BJ (cell line): ENCODE measurements around the gene LDB2. TPM values are rescaled to one million over a fixed set of nuclear protein-coding genes. Genes with fewer than 3 reads are reported as not detected.

Experiments
- CTCF ChIA-PET: fragments of 350-600 bp; formaldehyde crosslinking; extraction: SDS; loops from one replicate; lab custom pipeline; 2021; ENCODE audit warnings: antibody characterized with exemption, inconsistent platforms; lab: Yijun Ruan, JAX
- POLR2A ChIA-PET: fragments of 300-600 bp; sonication (Branson Sonifier 250); formaldehyde crosslinking; extraction: SDS; loops from one replicate; lab custom pipeline; 2021; ENCODE audit warnings: antibody characterized with exemption; lab: Charles Lee
- DNase-seq: peaks from one replicate; pipeline ENCODE4 v3.0.0-alpha.2; 2011; ENCODE audit warnings: low read depth
- H3K27me3 ChIP-seq: 2 replicates; pipeline ENCODE4 v1.6.0; 2011; ENCODE audit warnings: low read length; ENCODE audit not compliant: control insufficient read depth, insufficient read depth
- H3K36me3 ChIP-seq: 2 replicates; pipeline ENCODE4 v1.5.1; 2011; ENCODE audit warnings: low read length; ENCODE audit not compliant: control insufficient read depth, insufficient read depth
- H3K4me3 ChIP-seq: 2 replicates; pipeline ENCODE4 v1.5.1; 2011; ENCODE audit warnings: low read depth, mild to moderate bottlenecking, control low read depth, low read length
- CTCF ChIP-seq: IDR thresholded peaks from 2 replicates; pipeline ENCODE4 v1.5.1; 2011; ENCODE audit warnings: low read depth, mild to moderate bottlenecking, control low read depth, inconsistent platforms, low read length, moderate library complexity; ENCODE audit not compliant: insufficient read depth
- polyA plus RNA-seq: library from polyadenylated mRNA; depleted of rRNA; stranded (reverse); fragments of >200 nt; gene quantifications from 2 replicates; pipeline ENCODE4 v1.2.3, GENCODE V29; 2011

Gene LDB2
- polyA plus RNA-seq, 1 experiment = 79.7 TPM

DNA sequence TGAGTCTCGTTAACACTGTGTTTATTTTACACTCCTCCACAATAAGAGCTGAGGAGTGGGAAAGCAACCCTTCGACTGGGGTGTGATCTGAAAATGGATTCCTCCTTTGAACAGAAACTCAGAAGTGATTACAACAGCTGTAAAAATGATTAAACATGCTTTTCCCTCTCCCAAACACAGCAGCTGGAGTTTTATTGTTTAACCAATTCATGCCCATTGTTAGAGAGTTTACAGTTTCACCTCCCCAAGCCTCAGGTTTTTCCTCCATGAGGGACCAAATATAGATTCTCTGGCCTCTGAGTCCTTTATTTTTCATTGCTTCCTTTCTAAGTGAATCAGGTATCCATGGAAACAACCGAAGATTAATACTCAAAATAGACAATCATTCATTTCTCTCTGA is 409.2 kb downstream of the LDB2 start:
- no peak for TF ChIP-seq CTCF

GRCh38 chr4:16488084-16488483 is 410.4 kb downstream of the LDB2 start:
- ChIA-PET POLR2A (no interaction called here), CTCF (no interaction called here)
- DNase-seq = no peak
- TF ChIP-seq CTCF = no peak
- no peak overlapping the region for H3K4me3 ChIP-seq
- peaks cover 3% of the 10 kb centered on the region for H3K27me3 ChIP-seq
- no peaks in the 10 kb centered on the region for H3K36me3 ChIP-seq

More for the DNA sequence above, 409.2 kb downstream of the LDB2 start:
- Histone ChIP-seq H3K4me3 (no peak overlapping the region), H3K27me3 (peaks cover 3% of the 10 kb centered on the region), H3K36me3 (no peaks in the 10 kb centered on the region)
- ChIA-PET POLR2A (no interaction called here), CTCF (no interaction called here)
- DNase-seq = no peak

GRCh38 chr4:16484711-16485110 is 413.7 kb downstream of the LDB2 start:
- DNase-seq = no peak
- Histone ChIP-seq H3K4me3 (no peak overlapping the region), H3K27me3 (peaks cover 3% of the 10 kb centered on the region), H3K36me3 (no peaks in the 10 kb centered on the region)
- CTCF ChIA-PET = interaction anchor here (0.8 kb wide), 1 partner anchor 17 kb away, joined by 3 read pairs; no protein-coding TSS in a partner anchor
- POLR2A ChIA-PET = no interaction called here
- no peak for TF ChIP-seq CTCF

GRCh38 chr4:16483540-16483939 is 414.9 kb downstream of the LDB2 start:
- ChIA-PET POLR2A (no interaction called here), CTCF (no interaction called here)
- H3K4me3 ChIP-seq = no peak overlapping the region

GRCh38 chr4:16480011-16480410 is 418.4 kb downstream of the LDB2 start:
- ChIA-PET POLR2A (no interaction called here), CTCF (interaction anchor here (1.0 kb wide), 1 partner anchor 36 kb away, joined by 3 read pairs; no protein-coding TSS in a partner anchor)
- no peak overlapping the region for H3K4me3 ChIP-seq
- no peak for DNase-seq
- H3K36me3 ChIP-seq = no peaks in the 10 kb centered on the region
- no peak for TF ChIP-seq CTCF
- H3K27me3 ChIP-seq = no peaks in the 10 kb centered on the region; the same call in 1 of the 2 replicates

More at GRCh38 chr4:16483540-16483939, 414.9 kb downstream of the LDB2 start:
- no peak for TF ChIP-seq CTCF
- H3K27me3 ChIP-seq = peaks cover 3% of the 10 kb centered on the region
- no peaks in the 10 kb centered on the region for H3K36me3 ChIP-seq
- no peak for DNase-seq
